ENCODE data around the gene AP2B1.

GRCh38 chr17:35588196-35588920 is 1.2 kb downstream of the AP2B1 start:
- TF ChIP-seq CTCF (IDR thresholded peaks at IDR 0.05; ENCODE audit: low read depth, low read length, missing input control) (no peak), RXRA (IDR thresholded peaks at IDR 0.05) (no peak), JUND (IDR thresholded peaks at IDR 0.05) (no peak), SP1 (IDR thresholded peaks at IDR 0.05) (no peak)

Data from liver (tissue), 3 donors.